IPS DF 4.7 (cell line): ENCODE data around the gene AP2M1.

Experiments used
- DNase-seq: peaks from one replicate; pipeline ENCODE4 v3.0.0-alpha.2; 2013; ENCODE audit warnings: low spot score; ENCODE audit errors: extremely low read depth

The AP2M1 gene

DNA sequence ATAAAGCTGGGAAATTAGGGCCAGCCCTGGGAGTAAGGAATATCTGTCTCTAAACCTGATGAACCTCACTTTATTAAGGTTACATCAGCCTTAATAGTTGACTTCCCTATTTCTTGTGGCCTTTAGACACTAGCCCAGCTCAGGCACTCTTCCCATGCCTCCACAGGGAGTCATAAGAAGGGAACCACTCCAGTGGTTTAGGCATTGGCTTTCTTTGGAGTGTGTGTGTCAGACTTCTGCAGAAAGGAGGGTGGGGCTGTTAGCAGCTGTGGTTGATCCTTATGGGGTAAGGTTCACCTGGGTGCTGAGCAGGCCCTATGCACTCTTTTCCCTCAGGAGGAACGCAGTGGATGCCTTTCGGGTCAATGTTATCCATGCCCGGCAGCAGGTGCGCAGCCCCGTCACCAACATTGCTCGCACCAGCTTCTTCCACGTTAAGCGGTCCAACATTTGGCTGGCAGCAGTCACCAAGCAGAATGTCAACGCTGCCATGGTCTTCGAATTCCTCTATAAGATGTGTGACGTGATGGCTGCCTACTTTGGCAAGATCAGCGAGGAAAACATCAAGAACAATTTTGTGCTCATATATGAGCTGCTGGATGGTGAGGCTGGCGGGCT is 4.0 kb downstream of the AP2M1 start:
- DNase-seq = no peak

- DNase-seq = no peak
Observed at GRCh38 chr3:184180165-184180564, 5.5 kb downstream of the AP2M1 start.

DNA sequence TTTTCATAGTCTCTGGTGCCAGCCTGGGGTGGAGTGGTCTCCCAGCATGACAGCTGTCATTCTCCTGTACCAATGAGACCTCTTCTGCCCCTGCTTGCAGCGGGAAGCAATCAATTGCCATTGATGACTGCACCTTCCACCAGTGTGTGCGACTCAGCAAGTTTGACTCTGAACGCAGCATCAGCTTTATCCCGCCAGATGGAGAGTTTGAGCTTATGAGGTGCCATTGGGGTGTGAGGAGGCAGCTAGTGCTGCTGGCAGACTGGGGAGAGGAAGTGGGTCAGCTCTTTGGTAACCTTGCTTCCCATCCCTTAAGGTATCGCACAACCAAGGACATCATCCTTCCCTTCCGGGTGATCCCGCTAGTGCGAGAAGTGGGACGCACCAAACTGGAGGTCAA is 6.9 kb downstream of the AP2M1 start:
- no peak for DNase-seq

GRCh38 chr3:184183679-184184078 is 9.0 kb downstream of the AP2M1 start:
- DNase-seq = no peak

GRCh38 chr3:184184546-184185230 is 10.0 kb downstream of the AP2M1 start:
- no peak for DNase-seq

GRCh38 chr3:184185461-184186183 is 11.0 kb downstream of the AP2M1 start:
- peak; percentile 94 for DNase-seq

GRCh38 chr3:184186184-184186901 is 11.7 kb downstream of the AP2M1 start, which contains the start of gene ABCF3:
Gene ABCF3, plus strand, starts transcription at chr3:184186199. Its CDS starts 9 bp downstream, at chr3:184186208.
- no peak for DNase-seq

DNA sequence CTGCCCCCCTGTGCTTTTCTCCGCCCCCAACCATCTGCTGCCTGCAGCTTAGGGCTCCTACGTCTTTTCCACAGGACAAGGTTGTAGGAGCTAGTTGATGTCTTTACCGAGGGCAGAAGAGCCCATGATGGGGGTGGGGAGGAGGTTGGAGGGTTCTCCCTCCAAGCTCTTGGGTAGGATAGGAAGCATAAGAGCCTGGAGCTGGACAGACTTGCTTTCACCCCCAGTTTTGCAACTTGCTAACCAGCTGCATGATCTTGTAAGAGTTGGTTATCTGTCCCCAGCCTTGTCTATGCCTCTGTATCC is 12.2 kb downstream of the AP2M1 start:
- DNase-seq = no peak

DNA sequence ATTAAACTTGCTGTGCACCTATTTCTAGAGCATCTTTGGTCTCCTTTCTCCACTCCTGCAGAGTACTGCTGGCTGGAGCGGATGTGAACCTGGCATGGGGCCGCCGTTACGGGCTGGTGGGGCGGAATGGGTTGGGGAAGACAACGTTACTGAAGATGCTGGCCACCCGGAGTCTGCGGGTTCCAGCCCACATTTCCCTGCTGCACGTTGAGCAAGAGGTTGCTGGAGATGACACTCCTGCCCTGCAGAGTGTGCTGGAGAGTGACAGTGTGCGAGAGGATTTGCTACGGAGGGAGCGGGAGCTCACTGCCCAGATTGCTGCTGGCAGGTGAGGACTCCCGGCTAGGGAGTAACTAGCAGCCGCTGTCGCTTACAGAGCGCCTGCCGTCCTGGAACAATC is 13.4 kb downstream of the AP2M1 start:
- no peak for DNase-seq

GRCh38 chr3:184189421-184189820 is 14.8 kb downstream of the AP2M1 start:
- DNase-seq = no peak

GRCh38 chr3:184192889-184193288 is 18.2 kb downstream of the AP2M1 start:
- DNase-seq = no peak

DNA sequence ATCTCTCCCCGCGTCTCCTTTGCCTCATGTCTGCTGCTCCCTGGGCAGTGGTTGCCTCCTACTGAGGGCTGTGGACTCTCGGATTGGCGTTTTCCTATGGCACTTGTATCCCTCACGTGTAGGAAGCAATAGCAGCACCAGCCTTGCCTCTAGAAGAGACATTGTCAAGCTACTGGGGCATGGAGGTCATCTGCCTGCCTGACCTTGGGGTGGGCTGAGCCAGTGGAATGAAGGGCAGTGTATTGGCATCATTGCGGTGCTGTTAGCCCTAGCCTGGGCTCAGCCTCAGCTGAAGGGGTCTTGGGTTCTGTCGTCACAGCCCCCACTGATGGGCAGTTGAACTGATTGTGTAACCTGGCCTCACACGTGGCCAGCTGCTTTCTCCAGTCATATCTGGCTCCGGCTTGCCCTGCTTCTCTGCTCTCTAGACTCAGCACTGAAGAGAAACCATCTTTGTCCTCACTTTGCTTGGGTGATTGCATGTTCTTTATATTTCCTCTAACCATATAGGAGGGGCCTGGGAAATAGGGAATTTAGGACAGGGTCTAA is 19.4 kb downstream of the AP2M1 start:
- no peak for DNase-seq

DNA sequence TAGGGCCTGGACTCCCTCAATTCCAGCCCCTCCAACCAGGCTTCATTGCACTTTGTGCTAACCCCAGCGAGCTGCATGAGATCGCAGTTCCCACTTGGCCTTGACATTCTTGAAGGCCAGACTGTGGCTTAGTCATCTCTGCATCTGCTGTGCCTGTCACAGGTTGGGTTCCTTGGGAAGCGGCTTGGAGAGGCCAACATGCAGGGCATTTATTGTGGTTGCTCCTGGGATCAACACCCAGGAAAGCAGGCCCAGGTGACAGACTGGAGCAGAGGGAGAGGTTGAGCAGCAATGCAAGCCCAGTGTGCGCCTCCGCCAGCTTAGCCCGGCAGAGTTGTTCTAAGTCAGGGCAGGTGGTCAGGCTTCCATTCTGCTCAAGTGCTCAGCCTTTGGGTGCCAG is 21.9 kb downstream of the AP2M1 start:
- DNase-seq = no peak

DNA sequence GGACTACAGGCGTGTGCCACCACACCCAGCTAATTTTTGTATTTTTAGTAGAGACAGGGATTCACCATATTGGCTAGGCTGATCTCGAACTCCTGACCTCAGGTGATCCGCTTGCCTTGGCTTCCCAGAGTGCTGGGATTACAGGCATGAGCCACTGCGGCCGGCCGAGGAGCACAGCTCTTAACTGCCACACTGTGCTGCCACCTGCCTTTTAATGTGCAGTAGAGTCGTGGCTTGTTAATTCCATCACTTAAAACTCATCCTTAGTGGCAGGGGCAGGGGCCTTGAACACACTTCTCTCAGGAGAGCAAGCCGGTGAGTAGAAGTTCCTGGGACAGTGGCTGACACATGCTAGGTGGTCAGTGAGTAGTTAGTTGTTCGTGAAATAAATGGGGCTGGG is 23.9 kb downstream of the AP2M1 start:
- no peak for DNase-seq

DNA sequence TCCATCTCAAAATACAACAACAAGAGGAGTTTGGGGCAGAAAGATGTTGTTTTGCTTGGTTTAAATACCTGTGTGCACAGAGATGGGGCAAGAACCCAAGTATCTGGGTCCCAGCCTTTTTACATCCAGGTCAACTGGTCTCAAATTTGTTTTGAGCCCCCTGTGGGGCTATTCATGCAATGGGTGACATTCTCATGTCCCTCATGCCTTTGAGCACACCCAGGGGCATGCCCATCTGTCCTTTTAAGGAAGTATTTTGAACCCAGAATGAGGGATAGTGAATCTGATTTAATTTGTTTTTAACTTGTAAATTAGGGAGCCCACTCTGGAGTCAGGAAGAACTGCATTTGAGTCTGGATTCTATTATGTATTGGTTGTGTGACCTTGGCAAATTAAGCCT is 26.2 kb downstream of the AP2M1 start:
- DNase-seq = no peak

- no peak for DNase-seq
Observed at GRCh38 chr3:184203526-184203925, 28.9 kb downstream of the AP2M1 start.

- no peak for DNase-seq
Observed at GRCh38 chr3:184209146-184209923, 34.7 kb downstream of the AP2M1 start.

GRCh38 chr3:184211297-184211696 is 36.6 kb downstream of the AP2M1 start:
- no peak for DNase-seq

- DNase-seq = no peak
Observed at GRCh38 chr3:184211718-184212117, 37.1 kb downstream of the AP2M1 start.

GRCh38 chr3:184218814-184219213 is 44.2 kb downstream of the AP2M1 start:
- DNase-seq = no peak

DNA sequence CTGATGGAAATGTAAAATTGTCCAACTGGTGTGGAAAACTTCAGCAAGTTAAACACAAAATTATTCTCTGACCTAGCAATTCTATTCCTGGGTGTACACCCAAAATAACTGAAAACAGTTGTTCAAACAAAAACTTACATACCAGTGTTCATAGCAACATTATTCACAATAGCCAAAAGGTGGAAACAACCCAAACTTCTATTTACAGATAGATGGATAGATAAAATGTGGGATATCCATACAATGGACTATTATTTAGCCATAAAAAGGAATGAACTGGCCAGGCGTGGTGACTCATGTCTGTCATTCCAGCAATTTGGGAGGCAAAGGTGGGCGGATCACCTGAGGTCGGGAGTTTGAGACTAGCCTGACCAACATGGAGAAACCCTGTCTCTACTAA is 47.9 kb downstream of the AP2M1 start:
- DNase-seq = no peak
